ENCODE data around the gene PRR29.

DNA sequence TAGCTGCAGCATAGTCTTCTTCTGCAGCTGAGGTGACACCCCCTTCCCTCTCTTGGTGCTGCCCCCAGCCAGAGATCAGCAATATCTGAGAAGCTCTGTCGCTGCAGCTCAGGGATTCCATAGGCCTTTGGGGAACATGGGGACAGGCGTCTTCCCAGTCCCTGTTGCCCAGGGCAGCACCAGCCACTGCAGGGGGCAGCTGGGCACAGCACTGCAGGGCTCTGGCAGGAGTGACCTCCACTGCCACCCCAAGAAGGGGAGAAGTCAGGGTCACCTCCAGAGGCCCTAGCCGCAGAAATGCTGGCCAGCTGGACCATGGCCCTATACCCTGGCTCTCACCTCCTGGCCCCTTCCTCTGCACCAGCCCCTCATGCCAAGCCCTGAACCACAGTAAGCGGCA is 42.4 kb upstream of the PRR29 start:
- TF ChIP-seq, protein P1, sequence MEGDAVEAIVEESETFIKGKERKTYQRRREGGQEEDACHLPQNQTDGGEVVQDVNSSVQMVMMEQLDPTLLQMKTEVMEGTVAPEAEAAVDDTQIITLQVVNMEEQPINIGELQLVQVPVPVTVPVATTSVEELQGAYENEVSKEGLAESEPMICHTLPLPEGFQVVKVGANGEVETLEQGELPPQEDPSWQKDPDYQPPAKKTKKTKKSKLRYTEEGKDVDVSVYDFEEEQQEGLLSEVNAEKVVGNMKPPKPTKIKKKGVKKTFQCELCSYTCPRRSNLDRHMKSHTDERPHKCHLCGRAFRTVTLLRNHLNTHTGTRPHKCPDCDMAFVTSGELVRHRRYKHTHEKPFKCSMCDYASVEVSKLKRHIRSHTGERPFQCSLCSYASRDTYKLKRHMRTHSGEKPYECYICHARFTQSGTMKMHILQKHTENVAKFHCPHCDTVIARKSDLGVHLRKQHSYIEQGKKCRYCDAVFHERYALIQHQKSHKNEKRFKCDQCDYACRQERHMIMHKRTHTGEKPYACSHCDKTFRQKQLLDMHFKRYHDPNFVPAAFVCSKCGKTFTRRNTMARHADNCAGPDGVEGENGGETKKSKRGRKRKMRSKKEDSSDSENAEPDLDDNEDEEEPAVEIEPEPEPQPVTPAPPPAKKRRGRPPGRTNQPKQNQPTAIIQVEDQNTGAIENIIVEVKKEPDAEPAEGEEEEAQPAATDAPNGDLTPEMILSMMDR (IDR thresholded peaks at IDR 0.05 in 4 of 5, conservative IDR thresholded peaks at IDR 0.05 in 1 of 5), result no peak
- no peak for TF ChIP-seq POLR2A (IDR thresholded peaks at IDR 0.05)
